DOHH2 (cell line): ENCODE results near the gene UNC5C.

Experiments
- H3F3A ChIP-seq: fragments of 200-600 bp; sonication (generic), shearing (Covaris generic); 2 replicates; pipeline ENCODE4 v1.6.0; 2016; ENCODE audit warnings: antibody characterized with exemption, mild to moderate bottlenecking; ENCODE audit not compliant: control insufficient read depth, insufficient read depth
- H3K27ac ChIP-seq: fragments of 200-600 bp; sonication (generic); 2 replicates; pipeline ENCODE4 v1.5.1; 2014; ENCODE audit warnings: low read depth, mild to moderate bottlenecking, low read length, moderate library complexity
- H3K27me3 ChIP-seq: fragments of 200-600 bp; sonication (generic); 2 replicates; pipeline ENCODE4 v1.6.1; 2014; ENCODE audit warnings: mild to moderate bottlenecking, low read length, mixed read lengths; ENCODE audit not compliant: control insufficient read depth
- H3K36me3 ChIP-seq: fragments of 200-600 bp; sonication (generic); 2 replicates; pipeline ENCODE4 v1.6.1; 2014; ENCODE audit warnings: mild to moderate bottlenecking, low read length, moderate library complexity, mixed read lengths; ENCODE audit not compliant: control insufficient read depth
- H3K4me1 ChIP-seq: fragments of 200-600 bp; sonication (generic); 2 replicates; pipeline ENCODE4 v1.6.1; 2014; ENCODE audit warnings: mild to moderate bottlenecking, low read length, mixed read lengths; ENCODE audit not compliant: control insufficient read depth
- H3K4me2 ChIP-seq: fragments of 200-600 bp; sonication (generic); 2 replicates; pipeline ENCODE4 v1.6.0; 2014; ENCODE audit warnings: mild to moderate bottlenecking, low read length, moderate library complexity
- H3K4me3 ChIP-seq: fragments of 200-600 bp; sonication (generic); 2 replicates; pipeline ENCODE4 v1.5.1; 2014; ENCODE audit warnings: mild to moderate bottlenecking, low read length, mixed read lengths
- H3K79me2 ChIP-seq: fragments of 200-600 bp; sonication (generic); 2 replicates; pipeline ENCODE4 v1.6.1; 2014; ENCODE audit warnings: mild to moderate bottlenecking, low read length, mixed read lengths; ENCODE audit not compliant: control insufficient read depth
- H3K9me2 ChIP-seq: fragments of 200-600 bp; sonication (generic); replicated peaks from 2 replicates; pipeline ENCODE4 v1.6.1; 2014; ENCODE audit warnings: mild to moderate bottlenecking, low read length, mixed read lengths; ENCODE audit not compliant: control insufficient read depth
- H3K9me3 ChIP-seq: fragments of 200-600 bp; sonication (generic); 2 replicates; pipeline ENCODE4 v1.6.1; 2014; ENCODE audit warnings: antibody characterized with exemption, low read length, mixed read lengths; ENCODE audit not compliant: control insufficient read depth, insufficient read depth
- H4K20me1 ChIP-seq: fragments of 200-600 bp; sonication (generic); 2 replicates; pipeline ENCODE4 v1.6.0; 2014; ENCODE audit warnings: low read depth, mild to moderate bottlenecking, antibody characterized with exemption, low read length, moderate library complexity; ENCODE audit not compliant: control insufficient read depth, insufficient read depth
- EZH2phosphoT487 ChIP-seq: fragments of 200-600 bp; sonication (generic); IDR thresholded peaks from 2 replicates; pipeline ENCODE4 v1.6.1; 2017; ENCODE audit warnings: borderline replicate concordance, mild to moderate bottlenecking, antibody characterized with exemption, low read length, moderate library complexity, mixed read lengths
- TF ChIP-seq, protein P1 (sequence below): fragments of 200-600 bp; sonication (generic); IDR thresholded peaks from one replicate; pipeline ENCODE4 v1.5.1; 2014; ENCODE audit warnings: antibody characterized with exemption, mild to moderate bottlenecking, low read depth, low read length; ENCODE audit not compliant: poor library complexity, severe bottlenecking

UNC5C gene

DNA sequence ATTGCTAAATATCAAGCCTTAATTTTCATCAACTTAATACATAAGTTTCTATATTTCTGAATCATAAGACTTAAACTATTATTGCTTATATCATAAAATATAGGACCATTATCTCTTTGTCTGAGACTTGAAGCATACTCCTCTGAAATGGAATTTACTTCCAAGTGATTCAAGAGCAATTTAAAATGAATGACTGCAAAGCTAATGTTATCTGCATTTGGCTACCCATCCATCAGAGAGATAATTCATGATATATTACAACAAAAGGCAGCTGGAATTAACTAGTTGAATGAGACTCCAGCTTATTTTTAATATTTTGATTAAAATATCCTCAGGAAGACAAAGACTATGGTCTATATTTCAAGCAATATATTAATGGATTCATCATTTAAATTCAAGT, 208.6 kb downstream of the UNC5C start:
- no peaks in the 10 kb centered on the region for H3K36me3 ChIP-seq
- H3K4me1 ChIP-seq: no peaks in the 10 kb centered on the region
- H3K9me2 ChIP-seq: no peaks in the 10 kb centered on the region
- H3K9me3 ChIP-seq: no peaks in the 10 kb centered on the region; the same call in 1 of the 2 replicates
- H4K20me1 ChIP-seq: no peaks in the 10 kb centered on the region
- TF ChIP-seq EZH2phosphoT487: no peak
- TF ChIP-seq, protein P1, sequence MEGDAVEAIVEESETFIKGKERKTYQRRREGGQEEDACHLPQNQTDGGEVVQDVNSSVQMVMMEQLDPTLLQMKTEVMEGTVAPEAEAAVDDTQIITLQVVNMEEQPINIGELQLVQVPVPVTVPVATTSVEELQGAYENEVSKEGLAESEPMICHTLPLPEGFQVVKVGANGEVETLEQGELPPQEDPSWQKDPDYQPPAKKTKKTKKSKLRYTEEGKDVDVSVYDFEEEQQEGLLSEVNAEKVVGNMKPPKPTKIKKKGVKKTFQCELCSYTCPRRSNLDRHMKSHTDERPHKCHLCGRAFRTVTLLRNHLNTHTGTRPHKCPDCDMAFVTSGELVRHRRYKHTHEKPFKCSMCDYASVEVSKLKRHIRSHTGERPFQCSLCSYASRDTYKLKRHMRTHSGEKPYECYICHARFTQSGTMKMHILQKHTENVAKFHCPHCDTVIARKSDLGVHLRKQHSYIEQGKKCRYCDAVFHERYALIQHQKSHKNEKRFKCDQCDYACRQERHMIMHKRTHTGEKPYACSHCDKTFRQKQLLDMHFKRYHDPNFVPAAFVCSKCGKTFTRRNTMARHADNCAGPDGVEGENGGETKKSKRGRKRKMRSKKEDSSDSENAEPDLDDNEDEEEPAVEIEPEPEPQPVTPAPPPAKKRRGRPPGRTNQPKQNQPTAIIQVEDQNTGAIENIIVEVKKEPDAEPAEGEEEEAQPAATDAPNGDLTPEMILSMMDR: no peak
- H3K79me2 ChIP-seq: no peaks in the 10 kb centered on the region
- H3K27ac ChIP-seq: no peak overlapping the region
- no peaks in the 10 kb centered on the region for H3F3A ChIP-seq
- H3K27me3 ChIP-seq: no peaks in the 10 kb centered on the region
- no peak overlapping the region for H3K4me3 ChIP-seq
- no peak overlapping the region for H3K4me2 ChIP-seq

DNA sequence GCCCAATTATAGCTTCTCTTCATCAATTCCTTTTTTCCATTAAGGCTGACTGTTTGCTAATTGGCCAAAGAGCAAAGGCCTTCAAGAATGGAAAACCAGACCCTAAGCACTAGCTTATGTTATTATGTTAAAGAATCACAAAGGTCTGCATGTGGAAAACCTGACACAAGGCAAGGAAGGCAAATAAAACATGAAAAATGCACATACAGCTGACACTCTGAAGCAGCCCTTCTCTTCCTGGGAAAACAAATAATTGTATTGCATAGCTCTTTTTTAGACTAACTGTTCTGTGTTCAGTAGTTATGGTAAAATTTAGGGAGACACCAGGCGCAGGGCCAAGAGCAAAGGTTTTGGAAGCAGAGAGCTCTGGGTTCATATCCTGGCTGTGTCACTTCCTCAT, 223.1 kb downstream of the UNC5C start:
- Histone ChIP-seq H3K4me2 (no peak overlapping the region), H4K20me1 (no peaks in the 10 kb centered on the region), H3K79me2 (no peaks in the 10 kb centered on the region), H3K4me1 (no peaks in the 10 kb centered on the region), H3K9me3 (no peaks in the 10 kb centered on the region), H3F3A (no peaks in the 10 kb centered on the region), H3K9me2 (no peaks in the 10 kb centered on the region), H3K4me3 (no peak overlapping the region), H3K27me3 (no peaks in the 10 kb centered on the region), H3K36me3 (no peaks in the 10 kb centered on the region), H3K27ac (no peak overlapping the region)
- no peak for TF ChIP-seq EZH2phosphoT487
- TF ChIP-seq, protein P1: no peak

DNA sequence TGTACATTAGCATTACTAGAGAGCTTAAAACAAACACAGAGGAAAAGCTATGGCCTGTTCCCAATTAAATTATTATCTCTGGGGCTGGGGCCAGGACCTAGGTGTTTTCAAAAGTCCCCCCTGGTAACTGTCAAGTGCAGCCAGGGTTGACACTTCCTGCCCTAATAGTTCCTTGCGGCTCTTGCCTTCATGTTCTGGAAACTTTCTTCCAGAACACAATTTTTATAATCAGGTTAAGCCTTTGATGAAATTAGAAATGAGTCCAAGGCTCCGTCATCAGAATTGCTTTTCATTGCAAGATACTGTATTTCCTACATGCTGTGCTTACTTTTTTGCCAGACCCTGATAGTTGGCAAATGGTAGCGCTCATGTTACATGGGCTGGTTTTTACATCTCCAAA, 229.6 kb downstream of the UNC5C start:
- Histone ChIP-seq H3K4me1 (no peaks in the 10 kb centered on the region), H3K79me2 (no peaks in the 10 kb centered on the region), H3K4me3 (no peak overlapping the region), H3F3A (no peaks in the 10 kb centered on the region), H3K4me2 (no peak overlapping the region), H3K9me2 (no peaks in the 10 kb centered on the region), H3K27ac (no peak overlapping the region), H3K27me3 (no peaks in the 10 kb centered on the region), H3K36me3 (no peaks in the 10 kb centered on the region), H4K20me1 (no peaks in the 10 kb centered on the region), H3K9me3 (no peaks in the 10 kb centered on the region)
- TF ChIP-seq, protein P1: no peak
- TF ChIP-seq EZH2phosphoT487: no peak

DNA sequence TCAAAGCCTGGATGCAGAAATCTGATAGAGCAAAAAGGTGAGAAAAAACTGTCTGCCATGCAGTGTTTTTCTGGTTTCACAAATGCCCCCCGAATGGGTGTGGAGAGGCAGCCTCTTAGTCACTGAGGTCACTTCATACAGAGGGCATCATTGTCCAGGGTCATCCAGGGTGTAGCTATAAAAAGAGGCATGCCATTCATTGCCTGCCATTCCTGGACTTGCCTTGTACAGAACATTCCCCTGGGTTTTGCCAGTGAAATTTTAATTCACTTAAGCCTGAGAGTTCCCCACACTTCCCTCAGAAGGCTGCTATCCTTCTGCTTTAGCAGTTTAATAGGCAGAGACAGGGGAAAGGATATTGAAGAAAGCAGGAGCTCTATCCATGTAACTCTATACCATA, 230.3 kb downstream of the UNC5C start:
- Histone ChIP-seq H4K20me1 (no peaks in the 10 kb centered on the region), H3K9me2 (no peaks in the 10 kb centered on the region), H3K4me3 (no peak overlapping the region), H3K9me3 (no peaks in the 10 kb centered on the region), H3K4me2 (no peak overlapping the region), H3K79me2 (no peaks in the 10 kb centered on the region), H3K27me3 (no peaks in the 10 kb centered on the region), H3K36me3 (no peaks in the 10 kb centered on the region), H3K4me1 (no peaks in the 10 kb centered on the region), H3F3A (no peaks in the 10 kb centered on the region), H3K27ac (no peak overlapping the region)
- TF ChIP-seq EZH2phosphoT487: no peak
- TF ChIP-seq, protein P1: no peak
